GM12892 (cell line): ENCODE data around the gene PDCD1.

Experiments used
- DNase-seq: peaks from one replicate; pipeline ENCODE4 v3.0.0; 2011; ENCODE audit not compliant: insufficient read length
- FAIRE-seq: peaks from 2 replicates; lab custom pipeline; 2011; peaks lifted over from hg19 to GRCh38; lab: Jason Lieb, UNC
- POLR2A ChIP-seq: IDR thresholded peaks from 2 replicates; pipeline ENCODE4 v1.6.1; 2011; ENCODE audit warnings: low read depth, low read length, control low read depth
- POLR2AphosphoS5 ChIP-seq: IDR thresholded peaks from 2 replicates; pipeline ENCODE4 v1.6.1; 2011; ENCODE audit warnings: low read depth, low read length, control low read depth
- TAF1 ChIP-seq: IDR thresholded peaks from 2 replicates; pipeline ENCODE4 v1.6.1; 2011; ENCODE audit warnings: low read depth, mild to moderate bottlenecking, control low read depth, low read length, borderline replicate concordance

PDCD1 gene

DNA sequence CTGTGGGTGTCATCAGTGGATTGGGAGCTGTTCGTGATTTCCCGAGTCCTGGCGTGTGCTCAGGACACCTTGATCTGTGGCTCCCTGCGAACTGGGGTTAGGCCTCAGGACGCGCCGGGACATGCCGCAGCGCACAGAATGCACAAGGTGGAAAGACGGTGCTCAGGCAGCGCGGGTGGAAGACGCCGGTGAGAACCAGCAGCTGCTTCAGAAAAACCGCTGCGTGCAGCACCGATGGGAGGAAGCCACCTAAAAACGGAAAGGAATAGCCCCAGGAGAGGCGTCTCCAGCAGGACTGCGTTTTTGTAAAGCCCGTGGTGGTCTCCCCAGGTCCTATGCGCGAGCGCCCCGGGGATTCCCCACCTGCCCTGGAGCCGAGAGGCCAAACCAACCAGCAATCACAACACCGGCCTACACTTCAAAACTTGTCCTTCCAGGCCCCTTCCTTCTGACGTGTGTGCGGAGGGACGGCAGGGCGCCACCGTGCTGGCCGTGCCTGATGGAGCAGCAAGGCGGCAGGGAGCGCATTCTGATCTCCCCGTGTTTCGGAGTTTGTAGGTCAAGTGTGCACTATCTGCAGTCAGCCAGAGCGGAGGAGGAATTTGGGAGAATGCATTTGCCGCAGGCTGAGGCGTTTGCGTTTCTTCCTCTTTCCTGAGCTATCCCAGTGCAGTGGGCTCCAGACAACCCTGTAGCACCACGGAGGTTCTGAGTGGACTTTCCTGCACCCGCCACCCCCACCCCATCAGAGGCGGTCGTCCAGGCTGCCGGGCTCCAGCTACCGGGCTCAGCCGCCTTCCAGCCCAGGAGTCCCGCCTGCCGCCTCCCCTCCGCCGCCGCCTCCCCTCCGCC is 43.0 kb upstream of the PDCD1 start:
- TF ChIP-seq POLR2AphosphoS5 (no peak), TAF1 (no peak)
- DNase-seq, result peak; percentile 17
- no peak for FAIRE-seq

DNA sequence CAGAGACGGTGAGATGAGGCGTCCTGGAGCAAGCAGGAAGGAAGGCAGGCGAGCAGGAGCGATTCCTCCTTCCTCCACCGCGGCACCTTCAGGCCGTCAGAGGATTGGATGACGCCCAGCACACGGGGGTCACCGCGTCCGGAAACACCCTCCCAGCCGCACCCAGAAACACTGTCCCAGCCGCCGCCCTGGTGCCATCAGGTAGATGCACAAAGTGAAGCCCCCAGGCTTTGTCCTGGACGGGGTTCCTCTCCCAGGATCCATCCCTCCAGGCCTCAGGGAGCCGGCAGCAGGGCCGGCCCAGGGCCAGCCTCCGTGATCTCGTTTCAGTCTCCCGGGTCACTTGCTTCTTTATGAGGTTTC is 42.3 kb upstream of the PDCD1 start:
- TF ChIP-seq POLR2A (no peak), POLR2AphosphoS5 (no peak), TAF1 (no peak)
- FAIRE-seq, result no peak

DNA sequence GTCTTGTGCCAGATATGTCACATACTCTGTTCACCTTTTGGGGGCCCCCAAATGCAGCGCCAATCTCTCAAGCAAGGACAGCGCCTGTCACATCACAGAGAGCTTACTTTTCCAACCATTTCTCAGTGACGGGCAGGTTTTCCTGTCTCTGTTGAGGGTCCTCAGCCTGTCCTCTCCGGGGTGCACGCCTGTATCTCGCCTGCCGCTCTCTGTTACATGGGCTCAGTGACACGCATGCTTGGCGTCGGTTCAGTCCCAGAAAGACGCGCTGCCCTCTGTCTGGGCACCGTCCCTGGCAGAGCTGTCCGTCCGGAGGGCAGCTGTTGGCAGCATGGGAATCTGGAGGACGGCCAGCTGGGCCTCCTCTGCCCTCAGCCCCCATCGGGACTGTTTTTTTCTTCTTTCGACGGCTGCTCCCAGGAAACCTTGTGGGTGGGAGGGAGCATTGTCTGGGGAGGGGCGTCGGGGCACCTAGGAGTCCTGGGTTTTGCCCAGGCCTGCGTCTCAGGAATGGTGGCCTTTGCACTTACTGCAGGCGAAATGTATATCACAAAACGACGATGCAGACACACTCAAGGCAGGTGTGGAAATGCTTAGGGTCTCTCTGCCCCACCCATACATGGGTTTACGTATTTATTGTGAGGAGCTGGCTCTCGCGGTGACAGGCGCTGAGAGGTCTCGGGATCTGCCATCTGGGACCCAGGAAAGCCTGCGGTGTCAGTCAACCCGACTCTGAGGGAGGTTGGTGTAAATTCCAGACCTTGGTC is 41.7 kb upstream of the PDCD1 start:
- DNase-seq (no peak), FAIRE-seq (no peak)
- TF ChIP-seq POLR2AphosphoS5 (no peak), TAF1 (no peak), POLR2A (no peak)

More for the DNA sequence above, 42.3 kb upstream of the PDCD1 start:
- no peak for DNase-seq

DNA sequence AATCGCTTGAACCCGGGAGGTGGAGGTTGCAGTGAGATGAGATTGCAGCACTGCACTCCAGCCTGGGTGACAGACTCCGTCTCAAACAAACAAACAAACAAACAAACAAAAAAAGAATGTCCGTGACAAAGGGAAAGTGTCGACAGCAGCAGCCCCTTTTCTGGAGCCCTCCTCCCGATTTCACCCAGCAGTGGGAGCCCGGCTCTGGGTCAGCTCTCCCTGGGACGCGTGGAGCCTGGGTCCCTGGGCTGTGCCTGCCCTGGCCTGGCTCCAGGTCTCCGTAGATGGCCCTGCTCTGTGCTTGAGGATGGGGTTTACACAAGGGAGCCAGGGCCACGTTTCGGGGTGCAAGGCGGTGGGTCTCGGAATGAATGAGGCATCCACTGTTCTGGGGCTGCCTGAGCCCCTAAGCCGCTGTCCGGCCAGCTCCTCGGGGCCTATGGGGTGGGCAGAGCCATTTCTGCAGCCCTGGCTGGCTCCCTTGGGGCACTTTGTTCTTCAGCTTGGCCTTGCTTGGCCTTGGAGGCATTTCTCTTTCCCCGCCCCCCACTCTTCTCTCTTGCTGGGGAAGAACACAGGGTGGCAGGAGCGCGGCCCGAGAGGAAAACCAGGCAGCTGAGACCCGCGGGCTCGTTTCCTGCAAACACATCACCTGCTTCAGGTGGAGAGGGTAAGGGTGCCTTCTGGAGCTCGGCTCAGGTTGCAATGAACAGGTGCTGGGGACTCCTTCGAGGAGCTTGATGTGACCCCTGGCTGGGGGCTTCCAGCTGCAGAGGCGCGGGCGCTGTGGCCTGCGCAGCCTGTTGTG is 40.0 kb upstream of the PDCD1 start:
- FAIRE-seq (no peak), DNase-seq (no peak)
- no peak for TF ChIP-seq TAF1
- no peak for TF ChIP-seq POLR2AphosphoS5
- no peak for TF ChIP-seq POLR2A

DNA sequence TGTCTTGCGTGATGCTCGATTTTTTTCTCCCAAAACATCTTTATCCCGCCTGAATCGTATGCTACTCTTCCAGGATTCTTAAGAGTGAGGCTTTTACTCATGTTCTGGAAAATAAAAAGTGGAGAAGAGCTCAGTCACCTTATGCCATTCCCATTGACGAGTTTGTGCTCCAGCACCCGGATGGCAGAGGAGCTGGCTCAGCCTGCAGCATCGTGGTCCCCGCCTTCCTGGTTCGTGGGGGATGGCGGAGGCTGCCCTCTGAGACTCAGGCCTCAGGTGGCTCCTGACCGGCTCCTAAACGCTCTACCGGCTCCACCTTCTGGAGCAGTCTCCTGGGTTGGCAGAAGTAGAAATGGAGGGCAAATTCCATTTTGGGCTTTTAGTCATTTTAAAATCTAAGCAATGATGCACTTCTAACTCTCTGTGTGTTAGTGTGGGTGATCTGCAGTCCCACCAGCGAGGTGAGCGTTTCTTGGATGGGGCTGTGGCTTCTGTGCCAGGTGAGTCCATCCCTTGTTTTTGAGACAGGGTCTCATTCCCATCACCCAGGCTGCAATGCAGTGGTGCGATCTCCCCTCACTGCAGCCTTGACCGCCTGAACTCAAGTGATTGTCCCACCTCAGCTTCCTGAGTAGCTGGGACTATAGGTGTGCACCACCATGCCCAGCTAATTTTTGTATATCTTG is 38.7 kb upstream of the PDCD1 start:
- DNase-seq, result peak; percentile 4
- TF ChIP-seq TAF1 (no peak), POLR2A (no peak), POLR2AphosphoS5 (no peak)
- no peak for FAIRE-seq

- TF ChIP-seq POLR2A, result no peak
- TF ChIP-seq POLR2AphosphoS5, result no peak
- no peak for TF ChIP-seq TAF1
- FAIRE-seq (no peak), DNase-seq (peak; percentile 11)
These were observed 38.1 kb upstream of the PDCD1 start for GRCh38 chr2:241896746-241897201.

DNA sequence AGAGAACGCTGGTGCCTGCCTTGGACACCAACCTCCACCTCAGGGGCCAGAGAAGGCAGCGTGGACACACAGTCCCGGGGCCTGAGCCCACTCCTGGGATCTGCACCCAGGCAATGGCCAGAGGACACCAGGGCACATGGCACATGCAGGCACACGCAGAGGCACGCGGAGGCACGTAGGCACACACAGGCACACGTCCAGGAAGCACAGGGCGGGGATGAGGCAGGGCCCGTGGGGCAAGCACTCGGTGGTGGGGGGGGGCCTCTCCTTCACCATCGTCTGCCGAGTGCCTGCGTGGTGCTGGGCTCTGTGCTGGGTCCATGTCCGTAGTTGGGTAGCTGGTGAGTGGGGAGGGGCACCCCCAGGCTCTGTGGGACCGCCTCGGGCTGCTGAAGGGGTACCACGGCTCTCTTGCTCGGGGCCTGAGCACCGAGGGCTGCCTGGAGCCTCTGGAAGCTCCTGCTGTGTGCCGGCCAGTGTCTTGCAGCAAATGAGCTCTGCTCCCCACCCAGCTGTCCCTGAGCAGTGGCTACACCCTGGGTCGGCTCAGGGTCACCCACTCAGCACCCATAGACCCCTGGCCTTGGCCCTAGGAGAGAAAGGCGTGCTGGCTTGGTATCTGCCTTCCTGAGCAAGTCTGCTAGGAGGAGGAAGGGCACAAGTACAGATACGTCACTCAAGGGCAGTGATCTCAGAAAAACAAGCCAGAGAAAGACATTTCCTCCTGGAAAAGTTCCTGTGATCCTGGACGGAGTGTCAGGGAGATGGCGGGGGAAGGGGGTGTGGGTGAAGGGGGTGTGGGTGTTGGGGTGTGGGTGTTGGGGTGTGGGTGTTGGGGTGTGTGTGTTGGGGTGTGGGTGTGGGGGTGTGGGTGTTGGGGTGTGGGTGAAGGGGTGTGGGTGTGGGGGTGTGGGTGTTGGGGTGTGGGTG is 37.3 kb upstream of the PDCD1 start:
- no peak for DNase-seq
- FAIRE-seq, result peak; percentile 44
- TF ChIP-seq POLR2AphosphoS5, result no peak
- TF ChIP-seq TAF1, result no peak

DNA sequence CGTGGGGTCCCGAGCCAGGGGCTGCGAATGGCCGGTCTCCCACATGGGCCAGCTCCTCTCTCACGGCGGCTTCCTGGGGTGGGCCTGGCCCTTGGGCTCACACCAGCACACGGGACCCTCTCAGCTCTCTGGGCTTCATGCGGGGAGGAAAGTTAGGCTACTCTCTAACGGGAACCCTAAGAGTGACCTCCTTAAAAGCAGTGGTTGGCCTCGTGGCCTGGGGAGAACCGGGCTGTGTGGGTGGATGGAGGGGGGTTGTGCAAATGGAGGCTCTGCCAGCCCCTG is 36.7 kb upstream of the PDCD1 start:
- DNase-seq, result no peak
- FAIRE-seq, result no peak
- TF ChIP-seq POLR2A (no peak), POLR2AphosphoS5 (no peak), TAF1 (no peak)

DNA sequence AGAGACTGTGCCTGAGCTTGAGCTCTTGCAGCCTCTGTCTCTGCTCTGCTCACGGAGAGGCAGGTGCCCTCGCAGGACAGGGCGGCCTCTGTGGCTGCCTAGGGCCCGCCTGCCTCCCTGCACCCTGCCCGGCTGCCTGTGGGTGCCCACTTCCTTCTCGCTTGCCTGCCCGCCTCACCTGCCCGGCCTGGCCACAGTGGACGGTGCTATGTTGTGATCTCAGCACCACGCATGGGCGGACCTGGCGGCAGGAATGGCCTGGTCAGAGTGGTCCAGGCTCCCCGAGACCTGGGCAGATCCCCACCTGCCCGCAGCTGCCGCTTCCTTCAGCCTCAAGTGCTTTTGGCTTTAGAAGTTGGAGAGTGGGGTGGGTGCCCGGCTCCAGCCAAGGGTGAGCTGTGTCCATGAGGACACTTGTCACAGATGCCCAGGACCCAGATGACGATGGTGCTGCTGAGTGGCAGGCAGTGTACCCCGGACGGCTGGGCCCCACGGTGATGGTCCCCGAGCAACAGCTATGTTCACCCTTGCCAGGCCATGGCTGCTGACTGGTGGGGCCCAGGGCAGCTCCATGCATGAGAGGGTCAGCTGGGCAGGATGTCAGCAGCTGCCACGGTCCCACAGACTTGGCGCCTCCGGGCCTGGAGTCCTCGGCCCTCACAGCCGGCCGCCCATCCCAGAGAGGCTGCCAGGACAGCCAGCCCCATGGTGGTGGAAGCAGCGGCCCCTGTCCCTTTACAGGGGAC is 36.2 kb upstream of the PDCD1 start:
- TF ChIP-seq TAF1 (no peak), POLR2AphosphoS5 (no peak), POLR2A (no peak)
- no peak for DNase-seq
- FAIRE-seq, result no peak
